ENCODE data around the gene GPR37. TPM values are rescaled to one million over a fixed set of nuclear protein-coding genes. Genes with fewer than 3 reads are reported as not detected.

The GPR37 gene, protein sequence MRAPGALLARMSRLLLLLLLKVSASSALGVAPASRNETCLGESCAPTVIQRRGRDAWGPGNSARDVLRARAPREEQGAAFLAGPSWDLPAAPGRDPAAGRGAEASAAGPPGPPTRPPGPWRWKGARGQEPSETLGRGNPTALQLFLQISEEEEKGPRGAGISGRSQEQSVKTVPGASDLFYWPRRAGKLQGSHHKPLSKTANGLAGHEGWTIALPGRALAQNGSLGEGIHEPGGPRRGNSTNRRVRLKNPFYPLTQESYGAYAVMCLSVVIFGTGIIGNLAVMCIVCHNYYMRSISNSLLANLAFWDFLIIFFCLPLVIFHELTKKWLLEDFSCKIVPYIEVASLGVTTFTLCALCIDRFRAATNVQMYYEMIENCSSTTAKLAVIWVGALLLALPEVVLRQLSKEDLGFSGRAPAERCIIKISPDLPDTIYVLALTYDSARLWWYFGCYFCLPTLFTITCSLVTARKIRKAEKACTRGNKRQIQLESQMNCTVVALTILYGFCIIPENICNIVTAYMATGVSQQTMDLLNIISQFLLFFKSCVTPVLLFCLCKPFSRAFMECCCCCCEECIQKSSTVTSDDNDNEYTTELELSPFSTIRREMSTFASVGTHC
- polyA plus RNA-seq: 1 to 10 TPM in 1 of 3 donors, under 1 TPM in 1, not detected in 1; 0.62 to 1.7 TPM

- no peak within 1 kb of the TSS for H3K27ac ChIP-seq (ENCODE audit: low read depth, low read length)
- 1 to 2% (median 2%) methylated on average over 57 to 81 of the region's 81 CpGs for WGBS, 3 donors
These were observed at the start of gene GPR37 for GRCh38 chr7:124765401-124766352. Gene GPR37, minus strand, starts transcription at chr7:124765792. Its CDS starts 816 bp downstream, at chr7:124764976.

GRCh38 chr7:124813994-124814798 lies 48.6 kb upstream of the GPR37 start:
- WGBS, 3 donors: 76 to 80% (median 79%) methylated on average over 2 of the region's 2 CpGs
- H3K27ac ChIP-seq (ENCODE audit: low read depth, low read length): no peak overlapping the region

GRCh38 chr7:124812764-124813163 lies 47.2 kb upstream of the GPR37 start:
- no peak overlapping the region for H3K27ac ChIP-seq (ENCODE audit: low read depth, low read length)
- WGBS, 3 donors: 79 to 89% (median 88%) methylated on average over 2 of the region's 2 CpGs

DNA sequence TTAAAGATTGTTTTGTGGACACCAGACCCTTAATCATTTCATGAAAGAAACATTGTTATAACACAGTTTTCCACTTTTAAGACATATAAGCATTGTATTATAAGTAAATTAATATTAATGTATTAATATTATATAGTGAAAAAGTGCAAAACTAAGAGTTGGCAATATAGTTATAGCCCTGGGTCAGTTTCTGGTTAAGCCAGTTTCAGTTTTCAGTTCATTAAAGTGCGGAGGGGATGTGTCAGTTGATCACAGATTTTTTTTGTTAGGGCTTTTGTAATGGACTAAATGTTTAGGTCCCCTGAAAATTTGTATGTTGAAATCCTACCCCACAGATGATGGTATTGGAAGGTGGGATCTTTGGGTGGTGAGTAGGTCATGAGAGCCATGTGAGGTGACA lies 45.7 kb upstream of the GPR37 start:
- no peak overlapping the region for H3K27ac ChIP-seq (ENCODE audit: low read depth, low read length)
- 91 to 97% (median 94%) methylated on average over 1 of the region's 1 CpG for WGBS, 3 donors

- WGBS, 3 donors: 67 to 73% (median 69%) methylated on average over 3 of the region's 3 CpGs
- H3K27ac ChIP-seq (ENCODE audit: low read depth, low read length): no peak overlapping the region
These were observed 45.0 kb upstream of the GPR37 start for GRCh38 chr7:124810605-124811004.

GRCh38 chr7:124808206-124808605 lies 42.6 kb upstream of the GPR37 start:
- 75 to 91% (median 79%) methylated on average over 5 of the region's 5 CpGs for WGBS, 3 donors
- no peak overlapping the region for H3K27ac ChIP-seq (ENCODE audit: low read depth, low read length)

DNA sequence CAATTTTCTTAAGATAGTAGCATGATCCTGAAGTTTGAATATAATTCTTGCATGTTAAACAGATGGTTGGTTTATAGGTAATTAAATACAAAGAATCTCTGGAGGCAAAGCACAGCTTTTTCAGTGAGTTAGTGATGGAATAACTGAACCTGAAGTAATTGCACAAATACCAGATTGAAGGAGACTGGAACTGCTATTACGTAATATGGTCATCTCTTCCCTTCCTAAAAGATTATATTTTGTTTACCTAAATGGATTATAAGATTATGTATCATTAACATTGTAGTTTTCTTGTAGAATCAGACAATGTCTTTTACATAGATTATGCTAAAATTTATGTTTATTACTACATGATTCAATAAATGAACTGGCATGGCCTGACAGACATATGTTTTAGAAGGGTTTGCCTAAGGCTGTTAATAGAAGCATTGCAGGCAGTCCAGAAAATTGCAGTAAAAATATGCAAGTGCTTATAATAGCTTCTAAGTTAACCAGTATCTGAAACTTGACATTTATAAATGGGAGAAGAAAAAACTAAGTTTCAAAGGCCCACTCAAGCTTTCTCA lies 35.8 kb upstream of the GPR37 start:
- 86 to 93% (median 92%) methylated on average over 1 of the region's 1 CpG for WGBS, 3 donors
- H3K27ac ChIP-seq (ENCODE audit: low read depth, low read length): no peak overlapping the region

DNA sequence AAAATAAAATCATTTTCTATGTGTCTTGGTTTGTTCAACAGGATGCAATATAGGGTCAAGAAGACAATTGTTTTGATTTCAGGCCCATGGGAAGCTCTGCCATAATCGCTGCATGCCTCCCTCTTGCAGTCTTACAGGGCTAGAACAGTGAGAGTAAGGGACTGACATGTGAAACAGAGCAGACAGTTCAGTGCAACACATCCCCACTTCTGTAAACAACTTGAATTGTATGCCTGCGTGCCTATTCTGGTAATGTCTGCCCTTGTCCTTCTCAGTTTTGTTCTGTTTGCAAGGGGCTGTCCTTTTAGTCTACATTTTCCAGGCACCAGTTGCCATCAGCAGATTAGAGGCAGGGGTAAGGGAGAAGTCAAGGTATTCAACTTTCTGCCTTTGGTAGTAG lies 34.8 kb upstream of the GPR37 start:
- H3K27ac ChIP-seq (ENCODE audit: low read depth, low read length): no peak overlapping the region
- 49 to 70% (median 56%) methylated on average over 2 of the region's 2 CpGs for WGBS, 3 donors

DNA sequence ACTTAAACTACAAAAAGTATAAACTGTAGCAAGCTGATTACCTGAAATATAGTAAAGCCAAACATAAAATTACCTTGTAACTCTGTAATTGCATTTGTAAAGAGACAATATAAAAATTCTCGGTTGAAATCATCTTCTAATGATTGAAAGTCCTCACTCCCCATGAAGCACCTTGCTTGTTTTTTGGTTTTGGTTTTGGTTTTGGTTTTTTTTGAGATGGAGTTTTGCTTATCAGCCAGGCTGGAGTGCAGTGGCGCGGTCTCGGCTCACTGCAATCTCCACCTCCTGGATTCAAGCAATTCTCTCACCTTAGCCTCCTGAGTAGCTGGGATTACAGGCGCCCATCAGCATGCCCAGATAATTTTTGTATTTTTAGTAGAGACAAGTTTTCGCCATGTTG lies 33.9 kb upstream of the GPR37 start:
- H3K27ac ChIP-seq (ENCODE audit: low read depth, low read length): no peak overlapping the region
- WGBS, 3 donors: 92 to 93% (median 92%) methylated on average over 6 of the region's 6 CpGs

DNA sequence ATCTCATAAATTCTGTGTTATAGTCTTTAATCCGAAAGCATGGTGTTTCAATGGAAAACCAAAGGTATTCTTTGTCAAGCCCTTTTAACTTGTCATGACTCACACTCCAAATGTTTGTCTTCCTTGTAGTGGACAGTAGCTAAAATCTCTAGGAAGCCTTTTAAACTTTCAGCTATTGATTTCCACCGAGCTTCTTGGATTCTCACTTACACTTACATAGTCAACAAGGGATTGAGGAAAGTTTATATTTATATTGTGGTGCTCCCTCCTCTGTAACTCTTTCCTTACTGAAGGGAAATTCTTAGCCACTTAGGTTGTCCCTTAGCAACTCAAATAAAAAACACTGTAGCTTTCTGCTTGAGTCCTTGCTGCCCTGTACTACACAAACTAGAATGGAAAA lies 31.2 kb upstream of the GPR37 start:
- no peak overlapping the region for H3K27ac ChIP-seq (ENCODE audit: low read depth, low read length)
- WGBS, 3 donors: 55 to 69% (median 55%) methylated on average over 2 of the region's 2 CpGs

DNA sequence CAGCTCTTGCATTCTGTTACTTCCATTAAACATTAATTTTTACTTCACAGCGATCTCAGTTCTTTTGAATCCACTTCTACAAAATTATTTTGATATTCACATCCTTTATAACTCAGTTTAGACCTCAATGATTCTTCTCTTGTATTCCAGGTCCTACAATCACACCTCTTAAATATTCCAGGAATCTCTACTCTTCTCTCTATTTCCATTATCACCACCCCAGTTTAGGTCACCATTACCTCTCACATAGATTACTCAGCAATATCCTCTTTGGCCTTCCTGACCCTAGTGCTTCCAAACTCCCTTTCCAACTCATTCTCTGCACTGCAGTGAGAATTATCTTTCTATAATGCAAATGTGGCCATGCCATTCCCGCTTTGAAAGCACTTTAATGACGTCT lies 27.1 kb upstream of the GPR37 start:
- WGBS, 3 donors: 66 to 88% (median 82%) methylated on average over 3 of the region's 3 CpGs
- no peak overlapping the region for H3K27ac ChIP-seq (ENCODE audit: low read depth, low read length)

- H3K27ac ChIP-seq (ENCODE audit: low read depth, low read length): no peak overlapping the region
These were observed 26.4 kb upstream of the GPR37 start for GRCh38 chr7:124792002-124792401.

GRCh38 chr7:124791426-124791825 lies 25.8 kb upstream of the GPR37 start:
- no peak overlapping the region for H3K27ac ChIP-seq (ENCODE audit: low read depth, low read length)
- WGBS, 3 donors: 61 to 69% (median 68%) methylated on average over 4 of the region's 4 CpGs

DNA sequence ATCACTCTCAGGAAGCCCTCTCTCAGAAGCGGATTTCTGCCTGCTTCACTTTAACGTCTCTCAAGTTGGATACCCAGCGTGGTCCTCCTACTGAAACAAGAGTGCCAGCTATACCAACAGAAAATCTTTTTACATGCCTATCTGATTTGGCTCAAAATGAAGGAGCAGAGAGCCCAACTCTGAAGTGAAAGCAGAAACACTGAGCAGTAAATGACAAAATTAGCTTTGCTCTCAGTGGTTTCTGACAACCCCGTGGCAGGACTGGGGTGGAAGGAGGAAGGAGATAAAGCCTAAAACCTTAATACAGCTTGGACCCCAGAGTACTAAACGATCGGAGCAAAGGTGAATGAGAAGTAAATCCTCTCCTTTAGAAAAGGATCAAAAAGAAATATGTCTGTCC lies 25.1 kb upstream of the GPR37 start:
- 44 to 70% (median 51%) methylated on average over 6 of the region's 6 CpGs for whole genome bisulfite sequencing, 3 donors
- H3K27ac ChIP-seq (ENCODE audit: low read depth, low read length): no peak overlapping the region

DNA sequence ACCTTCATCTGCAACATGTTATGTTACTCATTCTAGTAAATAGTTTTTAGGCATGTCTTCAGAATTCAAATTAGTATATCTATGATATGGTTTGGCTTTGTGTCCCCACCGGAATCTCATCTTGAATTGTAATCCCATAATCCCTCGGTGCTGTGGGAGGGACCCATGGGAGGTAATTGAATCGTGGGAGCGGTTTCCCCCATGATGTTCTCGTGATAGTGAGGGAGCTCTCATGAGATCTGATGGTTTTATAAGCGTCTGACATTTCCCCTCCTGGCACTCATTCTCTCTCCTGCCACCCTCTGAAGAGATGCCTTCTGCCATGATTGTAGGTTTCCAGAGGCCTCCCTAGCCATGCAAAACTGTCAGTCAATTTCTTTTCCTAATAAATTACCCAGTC lies 20.4 kb upstream of the GPR37 start:
- WGBS, 3 donors: 56 to 76% (median 67%) methylated on average over 6 of the region's 6 CpGs
- no peak overlapping the region for H3K27ac ChIP-seq (ENCODE audit: low read depth, low read length)

GRCh38 chr7:124784879-124785818 lies 19.6 kb upstream of the GPR37 start:
- WGBS, 3 donors: 42 to 44% (median 42%) methylated on average over 9 of the region's 9 CpGs
- H3K27ac ChIP-seq (ENCODE audit: low read depth, low read length): no peak overlapping the region

- 72 to 76% (median 76%) methylated on average over 5 of the region's 5 CpGs for WGBS, 3 donors
- H3K27ac ChIP-seq (ENCODE audit: low read depth, low read length): no peak overlapping the region
These were observed 17.7 kb upstream of the GPR37 start for GRCh38 chr7:124783271-124783670.
